ENCODE measurements around the gene CENPF. TPM values are rescaled to one million over a fixed set of nuclear protein-coding genes. Genes with fewer than 3 reads are reported as not detected.
"Not testable (repeated sequence)": the region's sequence is repeated elsewhere in the genome, so short reads cannot be mapped to it uniquely, and the experiment has no call there.

CENPF gene
- total RNA-seq, 1 donor from 2014 or later = 62.1 TPM

GRCh38 chr1:214664651-214665433 is 61.8 kb downstream of the CENPF start:
- Mint-ChIP-seq H3K27me3 (no peaks in the 10 kb centered on the region), H3K4me3 (ENCODE audit: low read depth) (no peak overlapping the region), H3K9me3 (ENCODE audit: low read depth) (no peaks in the 10 kb centered on the region), H3K27ac (no peak overlapping the region), H3K4me1 (ENCODE audit: low read depth) (no peaks in the 10 kb centered on the region), H3K36me3 (ENCODE audit: insufficient read depth) (peaks cover 28% of the 10 kb centered on the region)
- TF ChIP-seq CTCF (IDR thresholded peaks at IDR 0.05; ENCODE audit: unreplicated experiment) = no peak
- DNase-seq (ENCODE audit: low spot score, unreplicated experiment) = no peak

GRCh38 chr1:214665606-214666110 is 62.7 kb downstream of the CENPF start:
- H3K27ac Mint-ChIP-seq = no peak overlapping the region

GRCh38 chr1:214666674-214667073 is 63.7 kb downstream of the CENPF start:
- no peak for DNase-seq (ENCODE audit: low spot score, unreplicated experiment)
- Mint-ChIP-seq H3K4me3 (ENCODE audit: low read depth) (no peak overlapping the region), H3K36me3 (ENCODE audit: insufficient read depth) (peaks cover 27% of the 10 kb centered on the region), H3K27ac (no peak overlapping the region), H3K27me3 (peaks cover 3% of the 10 kb centered on the region), H3K9me3 (ENCODE audit: low read depth) (no peaks in the 10 kb centered on the region), H3K4me1 (ENCODE audit: low read depth) (no peaks in the 10 kb centered on the region)
- TF ChIP-seq CTCF (IDR thresholded peaks at IDR 0.05; ENCODE audit: unreplicated experiment) = no peak

More at GRCh38 chr1:214665606-214666110, 62.7 kb downstream of the CENPF start:
- no peak for TF ChIP-seq CTCF (IDR thresholded peaks at IDR 0.05; ENCODE audit: unreplicated experiment)
- Mint-ChIP-seq H3K4me1 (ENCODE audit: low read depth) (no peaks in the 10 kb centered on the region), H3K36me3 (ENCODE audit: insufficient read depth) (peaks cover 27% of the 10 kb centered on the region), H3K4me3 (ENCODE audit: low read depth) (no peak overlapping the region), H3K27me3 (no peaks in the 10 kb centered on the region), H3K9me3 (ENCODE audit: low read depth) (no peaks in the 10 kb centered on the region)
- no peak for DNase-seq (ENCODE audit: low spot score, unreplicated experiment)

- Mint-ChIP-seq H3K36me3 (ENCODE audit: insufficient read depth) (peaks cover 15% of the 10 kb centered on the region), H3K27ac (no peak overlapping the region), H3K27me3 (peaks cover 10% of the 10 kb centered on the region), H3K9me3 (ENCODE audit: low read depth) (peaks cover 16% of the 10 kb centered on the region), H3K4me1 (ENCODE audit: low read depth) (no peaks in the 10 kb centered on the region), H3K4me3 (ENCODE audit: low read depth) (no peak overlapping the region)
- no peak for TF ChIP-seq CTCF (IDR thresholded peaks at IDR 0.05; ENCODE audit: unreplicated experiment)
- no peak for DNase-seq (ENCODE audit: low spot score, unreplicated experiment)
These were observed 67.1 kb downstream of the CENPF start for GRCh38 chr1:214670098-214670497.

GRCh38 chr1:214673029-214673428 is 70.0 kb downstream of the CENPF start:
- not testable (repeated sequence) for H3K4me1 Mint-ChIP-seq (ENCODE audit: low read depth); DNase-seq (ENCODE audit: low spot score, unreplicated experiment); H3K36me3 Mint-ChIP-seq (ENCODE audit: insufficient read depth); H3K4me3 Mint-ChIP-seq (ENCODE audit: low read depth); H3K27ac Mint-ChIP-seq
- Mint-ChIP-seq H3K27me3 (peaks cover 27% of the 10 kb centered on the region), H3K9me3 (ENCODE audit: low read depth) (peaks cover 16% of the 10 kb centered on the region)

- no peak overlapping the region for H3K4me3 Mint-ChIP-seq (ENCODE audit: low read depth)
- no peak for TF ChIP-seq CTCF (IDR thresholded peaks at IDR 0.05; ENCODE audit: unreplicated experiment)
- DNase-seq (ENCODE audit: low spot score, unreplicated experiment) = no peak
- peaks cover 16% of the 10 kb centered on the region for H3K9me3 Mint-ChIP-seq (ENCODE audit: low read depth)
- peaks cover 32% of the 10 kb centered on the region for H3K27me3 Mint-ChIP-seq
- no peak overlapping the region for H3K27ac Mint-ChIP-seq
- peaks cover 1% of the 10 kb centered on the region for H3K4me1 Mint-ChIP-seq (ENCODE audit: low read depth)
- peaks cover 5% of the 10 kb centered on the region for H3K36me3 Mint-ChIP-seq (ENCODE audit: insufficient read depth)
These were observed 70.6 kb downstream of the CENPF start for GRCh38 chr1:214673576-214673975.

GRCh38 chr1:214675524-214675923 is 72.5 kb downstream of the CENPF start:
- DNase-seq (ENCODE audit: low spot score, unreplicated experiment); H3K27ac Mint-ChIP-seq; H3K36me3 Mint-ChIP-seq (ENCODE audit: insufficient read depth); H3K4me1 Mint-ChIP-seq (ENCODE audit: low read depth); H3K4me3 Mint-ChIP-seq (ENCODE audit: low read depth): not testable (repeated sequence)
- Mint-ChIP-seq H3K9me3 (ENCODE audit: low read depth) (peaks cover 16% of the 10 kb centered on the region), H3K27me3 (peaks cover 49% of the 10 kb centered on the region)
